GM10266 (cell line): ENCODE data around the gene CKS1B.
A peak's percentile ranks its signal among the peaks of the same experiment; 100 is the strongest.

Source experiments
- DNase-seq: peaks from one replicate; pipeline ENCODE4 v3.0.0; 2012; ENCODE audit errors: extremely low spot score
- CTCF ChIP-seq: IDR thresholded peaks from 2 replicates; pipeline ENCODE4 v1.5.1; 2012; ENCODE audit warnings: mild to moderate bottlenecking, low read depth; ENCODE audit not compliant: control insufficient read depth, insufficient read depth; ENCODE audit errors: missing control alignments

CKS1B gene

GRCh38 chr1:154962156-154962749, 12.2 kb upstream of the CKS1B start:
- TF ChIP-seq CTCF = no peak
- peak; percentile 47 for DNase-seq

- no peak for TF ChIP-seq CTCF
- DNase-seq = no peak
These were observed 11.6 kb upstream of the CKS1B start for GRCh38 chr1:154962795-154963330.

- TF ChIP-seq CTCF = no peak
- DNase-seq = no peak
These were observed 10.8 kb upstream of the CKS1B start for GRCh38 chr1:154963643-154964042.

- DNase-seq = no peak
- TF ChIP-seq CTCF = no peak
These were observed 10.1 kb upstream of the CKS1B start for GRCh38 chr1:154964359-154964758.

- no peak for DNase-seq
- no peak for TF ChIP-seq CTCF
These were observed 8.4 kb upstream of the CKS1B start for GRCh38 chr1:154966111-154966510.

- no peak for TF ChIP-seq CTCF
- DNase-seq = no peak
These were observed 7.0 kb upstream of the CKS1B start for GRCh38 chr1:154967331-154967950.

- DNase-seq = no peak
- TF ChIP-seq CTCF = no peak
These were observed 5.8 kb upstream of the CKS1B start for GRCh38 chr1:154968731-154969130.
